Upper lobe of left lung (tissue), 6 donors: Measurements from ENCODE around the gene RAB8B. TPM values are rescaled to one million over a fixed set of nuclear protein-coding genes. Genes with fewer than 3 reads are reported as not detected.

Source experiments
- ATAC-seq, 2 donors: fragments of 200-7000 bp; cut with Tn5 transposase; one replicate each; pipeline ENCODE4 v1.9.1; 2022; ENCODE audit warnings: mild to moderate bottlenecking in 2 of 2, moderate library complexity in 2 of 2; ENCODE audit not compliant: low FRiP score in 2 of 2
- DNase-seq, 2 donors: peaks; one replicate each; pipeline ENCODE4 v3.0.0-alpha.2; 2019 to 2020
- H3K27ac ChIP-seq, 4 donors: fragments of 200-600 bp; sonication (generic); one replicate each; pipeline ENCODE4 v1.5.1; 2016 to 2019
- H3K27me3 ChIP-seq, 4 donors: fragments of 200-600 bp; sonication (generic); one replicate each; pipeline ENCODE4 v1.5.1; 2017 to 2019
- H3K36me3 ChIP-seq, 4 donors: fragments of 200-600 bp; sonication (generic); one replicate each; pipeline ENCODE4 v1.5.1; 2016 to 2019
- H3K4me1 ChIP-seq, 4 donors: fragments of 200-600 bp; sonication (generic); one replicate each; pipeline ENCODE4 v1.5.1; 2018 to 2019
- H3K4me3 ChIP-seq, 4 donors: fragments of 200-600 bp; sonication (generic); one replicate each; pipeline ENCODE4 v1.5.1; 2017 to 2019; ENCODE audit warnings: mild to moderate bottlenecking in 2 of 4, moderate library complexity in 1 of 4
- H3K9me3 ChIP-seq, 4 donors: fragments of 200-600 bp; sonication (generic); one replicate each; pipeline ENCODE4 v1.5.1; 2018 to 2019
- CTCF ChIP-seq, 6 experiments: fragments of 450-650 bp in 4 of 6; fragments of 200-600 bp in 2 of 6; sonication (generic) in 2 of 6; IDR thresholded peaks; one replicate each; pipeline ENCODE4 v1.5.1; 2016 to 2019; ENCODE audit warnings: antibody characterized with exemption in 6 of 6
- EP300 ChIP-seq, 4 donors: sonication (generic); formaldehyde crosslinking; IDR thresholded peaks; one replicate each; pipeline ENCODE4 v1.5.1; 2017; ENCODE audit warnings: antibody characterized with exemption in 4 of 4, control low read depth in 2 of 4
- POLR2A ChIP-seq, 4 donors: fragments of 450-650 bp; IDR thresholded peaks; one replicate each; pipeline ENCODE4 v1.5.1; 2016 to 2017; ENCODE audit warnings: antibody characterized with exemption in 4 of 4, mild to moderate bottlenecking in 2 of 4
- POLR2AphosphoS5 ChIP-seq, 2 donors: sonication (generic); formaldehyde crosslinking; IDR thresholded peaks; one replicate each; pipeline ENCODE4 v1.5.1; 2017; ENCODE audit warnings: antibody characterized with exemption in 2 of 2
- WGBS, 2 donors: methylation state at CpG; one replicate each; pipeline ENCODE4 v1.1.5; 2017 to 2018; 5-methylcytosine and 5-hydroxymethylcytosine counted together
- total RNA-seq, 6 donors: library from RNA; depleted of rRNA in 4 of 6; stranded (reverse); fragments of >200 nt in 4 of 6; gene quantifications; one replicate each; pipeline versions ENCODE4 v1.1.0 to v1.2.1, GENCODE V29; 2016 to 2021
- donor health status: DM: no; HTN: no; CAD: no; lungs with moderate emphysema.
- donor health status: DM: no; HTN: yes; CAD: no; lungs with severe emphysema.

RAB8B gene
- total RNA-seq, 6 donors from 2014 or later: 10.2 to 54.8 (median 39.2) TPM

- TF ChIP-seq POLR2A (IDR thresholded peaks at IDR 0.05) (peak in 1 of 4 donors; percentile 17), EP300 (IDR thresholded peaks at IDR 0.05) (no peak)
- no peaks in the 10 kb centered on the region for H3K27me3 ChIP-seq
- DNase-seq: no peak
- H3K27ac ChIP-seq: peak overlapping the region in 3 of 4 donors; percentile 5 to 55 (median 28)
- H3K9me3 ChIP-seq: no peaks in the 10 kb centered on the region
- no peak for ATAC-seq
- peaks cover 0 to 7% (median 0%) of the 10 kb centered on the region in 4 donors for H3K36me3 ChIP-seq
- H3K4me1 ChIP-seq: peaks cover 0 to 19% (median 11%) of the 10 kb centered on the region in 4 donors
- no peak overlapping the region for H3K4me3 ChIP-seq
Measured at GRCh38 chr15:63291507-63291906, 102.1 kb downstream of the RAB8B start.

- no peaks in the 10 kb centered on the region for H3K9me3 ChIP-seq
- peak overlapping the region in 2 of 4 donors; percentile 24 to 53 for H3K27ac ChIP-seq
- no peak for TF ChIP-seq EP300 (IDR thresholded peaks at IDR 0.05)
- no peak for TF ChIP-seq POLR2A (IDR thresholded peaks at IDR 0.05)
- no peak for TF ChIP-seq CTCF (IDR thresholded peaks at IDR 0.05)
- no peak for TF ChIP-seq POLR2AphosphoS5 (IDR thresholded peaks at IDR 0.05)
- WGBS, 2 donors: 91 to 98% methylated on average over 3 of the region's 3 CpGs
- peaks cover 0 to 3% (median 0%) of the 10 kb centered on the region in 4 donors for H3K36me3 ChIP-seq
- no peak overlapping the region for H3K4me3 ChIP-seq
- DNase-seq (no peak), ATAC-seq (no peak)
- H3K27me3 ChIP-seq: no peaks in the 10 kb centered on the region
- H3K4me1 ChIP-seq: peaks cover 0 to 19% (median 11%) of the 10 kb centered on the region in 4 donors
Measured at GRCh38 chr15:63292241-63292640, 102.8 kb downstream of the RAB8B start.

- 86 to 95% methylated on average over 5 of the region's 5 CpGs for WGBS, 2 donors
- no peaks in the 10 kb centered on the region for H3K36me3 ChIP-seq
- H3K27ac ChIP-seq: peak overlapping the region in 1 of 4 donors; percentile 38
- DNase-seq (peak in 1 of 2 donors; percentile 35), ATAC-seq (peak; percentile 40 to 43)
- no peaks in the 10 kb centered on the region for H3K9me3 ChIP-seq
- H3K27me3 ChIP-seq: no peaks in the 10 kb centered on the region
- H3K4me3 ChIP-seq: no peak overlapping the region
- H3K4me1 ChIP-seq: peaks cover 0 to 19% (median 11%) of the 10 kb centered on the region in 4 donors
- TF ChIP-seq POLR2AphosphoS5 (IDR thresholded peaks at IDR 0.05) (peak in 1 of 2 donors; percentile 32), POLR2A (IDR thresholded peaks at IDR 0.05) (peak in 1 of 4 donors; percentile 29), EP300 (IDR thresholded peaks at IDR 0.05) (peak in 1 of 4 donors; percentile 23), CTCF (IDR thresholded peaks at IDR 0.05) (no peak)
Measured at GRCh38 chr15:63292771-63293170, 103.4 kb downstream of the RAB8B start.

GRCh38 chr15:63294359-63294758, 105.0 kb downstream of the RAB8B start:
- 85 to 93% methylated on average over 3 of the region's 3 CpGs for WGBS, 2 donors
- no peaks in the 10 kb centered on the region for H3K9me3 ChIP-seq
- ATAC-seq: peak; percentile 37 to 76

GRCh38 chr15:63295341-63295740, 105.9 kb downstream of the RAB8B start:
- Histone ChIP-seq H3K27ac (no peak overlapping the region), H3K36me3 (peaks cover 0 to 11% (median 0%) of the 10 kb centered on the region in 4 donors), H3K9me3 (no peaks in the 10 kb centered on the region), H3K27me3 (no peaks in the 10 kb centered on the region), H3K4me3 (no peak overlapping the region), H3K4me1 (peaks cover 0 to 13% (median 5%) of the 10 kb centered on the region in 4 donors)
- no peak for DNase-seq
- no peak for ATAC-seq
- TF ChIP-seq CTCF (IDR thresholded peaks at IDR 0.05): no peak
- TF ChIP-seq EP300 (IDR thresholded peaks at IDR 0.05): no peak
- TF ChIP-seq POLR2AphosphoS5 (IDR thresholded peaks at IDR 0.05): no peak
- no peak for TF ChIP-seq POLR2A (IDR thresholded peaks at IDR 0.05)

More at GRCh38 chr15:63294359-63294758, 105.0 kb downstream of the RAB8B start:
- peak in 1 of 2 donors; percentile 41 for DNase-seq
- no peak overlapping the region for H3K4me3 ChIP-seq
- peak overlapping the region in 1 of 4 donors; percentile 38 for H3K27ac ChIP-seq
- H3K4me1 ChIP-seq: peaks cover 0 to 13% (median 5%) of the 10 kb centered on the region in 4 donors
- peak in 1 of 4 donors; percentile 39 for TF ChIP-seq POLR2A (IDR thresholded peaks at IDR 0.05)
- peak in 1 of 2 donors; percentile 73 for TF ChIP-seq POLR2AphosphoS5 (IDR thresholded peaks at IDR 0.05)
- no peak for TF ChIP-seq EP300 (IDR thresholded peaks at IDR 0.05)
- H3K36me3 ChIP-seq: peaks cover 0 to 6% (median 0%) of the 10 kb centered on the region in 4 donors
- no peaks in the 10 kb centered on the region for H3K27me3 ChIP-seq

- H3K27me3 ChIP-seq: no peaks in the 10 kb centered on the region
- TF ChIP-seq EP300 (IDR thresholded peaks at IDR 0.05) (no peak), POLR2A (IDR thresholded peaks at IDR 0.05) (no peak), CTCF (IDR thresholded peaks at IDR 0.05) (no peak), POLR2AphosphoS5 (IDR thresholded peaks at IDR 0.05) (no peak)
- H3K9me3 ChIP-seq: no peaks in the 10 kb centered on the region
- no peak overlapping the region for H3K4me3 ChIP-seq
- peaks cover 0 to 16% (median 0%) of the 10 kb centered on the region in 4 donors for H3K36me3 ChIP-seq
- H3K4me1 ChIP-seq: peaks cover 0 to 5% (median under 1%) of the 10 kb centered on the region in 4 donors
- no peak overlapping the region for H3K27ac ChIP-seq
- DNase-seq (no peak), ATAC-seq (peak in 1 of 2 donors; percentile 22)
- WGBS, 2 donors: 59 to 65% methylated on average over 6 of the region's 6 CpGs
Measured at GRCh38 chr15:63296195-63296594, 106.8 kb downstream of the RAB8B start.
